CD4-positive, alpha-beta T cell treated with Interferon alpha-2 for 1 hour (primary cell): ENCODE measurements around the gene GATM.

Experiments
- DNase-seq, 2 donors: peaks; one replicate each; pipeline ENCODE4 v3.0.0-alpha.2; 2020 to 2022

Gene GATM

GRCh38 chr15:45378149-45378912 is at the start of gene GATM:
Gene GATM (minus strand): TSS chr15:45378544. CDS start chr15:45378453, 91 bp downstream.
- DNase-seq: peak; percentile 36

GRCh38 chr15:45427085-45427484 is 48.7 kb upstream of the GATM start:
- no peak for DNase-seq

- DNase-seq: no peak
Observed at GRCh38 chr15:45425135-45425534, 46.8 kb upstream of the GATM start.

GRCh38 chr15:45424429-45424828 is 46.1 kb upstream of the GATM start:
- no peak for DNase-seq

GRCh38 chr15:45417303-45417950 is 39.1 kb upstream of the GATM start:
- DNase-seq: no peak

- no peak for DNase-seq
Observed at GRCh38 chr15:45414215-45414885, 36.0 kb upstream of the GATM start.

- no peak for DNase-seq
Observed at GRCh38 chr15:45409596-45409995, 31.3 kb upstream of the GATM start.

GRCh38 chr15:45407786-45408185 is 29.4 kb upstream of the GATM start:
- DNase-seq: no peak

- DNase-seq: peak in 1 of 2 donors; percentile 18
Observed at GRCh38 chr15:45402955-45403877, 24.9 kb upstream of the GATM start.

- DNase-seq: peak; percentile 97
Observed at GRCh38 chr15:45402162-45402954, 24.0 kb upstream of the GATM start.

- DNase-seq: no peak
Observed at GRCh38 chr15:45401665-45402161, 23.4 kb upstream of the GATM start.

GRCh38 chr15:45399381-45400212 is 21.3 kb upstream of the GATM start:
- DNase-seq: peak in 1 of 2 donors; percentile 63

- no peak for DNase-seq
Observed at GRCh38 chr15:45397116-45397665, 18.8 kb upstream of the GATM start.

- no peak for DNase-seq
Observed at GRCh38 chr15:45395943-45396342, 17.6 kb upstream of the GATM start.

GRCh38 chr15:45394681-45395080 is 16.3 kb upstream of the GATM start:
- no peak for DNase-seq

GRCh38 chr15:45393851-45394250 is 15.5 kb upstream of the GATM start:
- no peak for DNase-seq

- no peak for DNase-seq
Observed at GRCh38 chr15:45392584-45392855, 14.2 kb upstream of the GATM start.

GRCh38 chr15:45391746-45392583 is 13.6 kb upstream of the GATM start:
- DNase-seq: peak; percentile 21 to 32

- DNase-seq: no peak
Observed at GRCh38 chr15:45389351-45389750, 11.0 kb upstream of the GATM start.
